ENCODE data around the gene ZNF133.
"Not testable (repeated sequence)": the region's sequence is repeated elsewhere in the genome, so short reads cannot be mapped to it uniquely, and the experiment has no call there.

GRCh38 chr20:18248545-18248944 lies 39.8 kb upstream of the ZNF133 start:
- not testable (repeated sequence) for TF ChIP-seq POLR2AphosphoS5, CTCF (IDR thresholded peaks at IDR 0.05)
